ENCODE measurements around the gene PADI1. TPM values are rescaled to one million over a fixed set of nuclear protein-coding genes. Genes with fewer than 3 reads are reported as not detected.

PADI1 gene, protein sequence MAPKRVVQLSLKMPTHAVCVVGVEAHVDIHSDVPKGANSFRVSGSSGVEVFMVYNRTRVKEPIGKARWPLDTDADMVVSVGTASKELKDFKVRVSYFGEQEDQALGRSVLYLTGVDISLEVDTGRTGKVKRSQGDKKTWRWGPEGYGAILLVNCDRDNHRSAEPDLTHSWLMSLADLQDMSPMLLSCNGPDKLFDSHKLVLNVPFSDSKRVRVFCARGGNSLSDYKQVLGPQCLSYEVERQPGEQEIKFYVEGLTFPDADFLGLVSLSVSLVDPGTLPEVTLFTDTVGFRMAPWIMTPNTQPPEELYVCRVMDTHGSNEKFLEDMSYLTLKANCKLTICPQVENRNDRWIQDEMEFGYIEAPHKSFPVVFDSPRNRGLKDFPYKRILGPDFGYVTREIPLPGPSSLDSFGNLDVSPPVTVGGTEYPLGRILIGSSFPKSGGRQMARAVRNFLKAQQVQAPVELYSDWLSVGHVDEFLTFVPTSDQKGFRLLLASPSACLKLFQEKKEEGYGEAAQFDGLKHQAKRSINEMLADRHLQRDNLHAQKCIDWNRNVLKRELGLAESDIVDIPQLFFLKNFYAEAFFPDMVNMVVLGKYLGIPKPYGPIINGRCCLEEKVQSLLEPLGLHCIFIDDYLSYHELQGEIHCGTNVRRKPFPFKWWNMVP
- 0.44 and 0.66 TPM in 2 replicates for polyA plus RNA-seq
- 0.49 and 0.69 TPM in 2 replicates for polyA minus RNA-seq

- H3K9me2 ChIP-seq (ENCODE audit: insufficient read depth, low read length), result no peaks in the 10 kb centered on the region
Observed at GRCh38 chr1:17204546-17205440, at the start of gene PADI1. Gene PADI1 (plus strand): TSS chr1:17205128. CDS start chr1:17205218, 90 bp downstream.

More at GRCh38 chr1:17204546-17205440, at the start of gene PADI1:
- no peak within 1 kb of the TSS for H3K27ac ChIP-seq (ENCODE audit: low read length)
- no peak within 1 kb of the TSS for H3K9ac ChIP-seq (ENCODE audit: low read length)
- H4K20me1 ChIP-seq (ENCODE audit: insufficient read depth), result no peaks in the 10 kb centered on the region
- no peak within 1 kb of the TSS for H3K4me2 ChIP-seq (ENCODE audit: low read length)
- no peak within 1 kb of the TSS for H3K4me3 ChIP-seq (ENCODE audit: low read length)
- no peaks in the 10 kb centered on the region for H3K9me3 ChIP-seq (ENCODE audit: low read length)
- no peak within 1 kb of the TSS for H2AFZ ChIP-seq (ENCODE audit: low read depth, low read length)
- H3F3A ChIP-seq (ENCODE audit: insufficient read depth, low read length, poor library complexity, severe bottlenecking), result no peaks in the 10 kb centered on the region
- H3K36me3 ChIP-seq (ENCODE audit: insufficient read depth, low read length), result no peaks in the 10 kb centered on the region
- H3K79me2 ChIP-seq (replicated peaks; ENCODE audit: insufficient read depth, low read length), result no peaks in the 10 kb centered on the region
- TF ChIP-seq CTCF (IDR thresholded peaks at IDR 0.05; ENCODE audit: poor library complexity, severe bottlenecking), result no peak
- no peak for TF ChIP-seq RAD21 (conservative IDR thresholded peaks at IDR 0.05)
- TF ChIP-seq REST (IDR thresholded peaks at IDR 0.05; ENCODE audit: borderline replicate concordance), result no peak
- no peak for TF ChIP-seq EZH2 (IDR thresholded peaks at IDR 0.05; ENCODE audit: borderline replicate concordance, insufficient read depth, low read length, poor library complexity, severe bottlenecking)
- TF ChIP-seq POLR2AphosphoS5 (IDR thresholded peaks at IDR 0.05), result no peak
- TF ChIP-seq SMC3 (conservative IDR thresholded peaks at IDR 0.05; ENCODE audit: poor library complexity), result no peak
- no peak for TF ChIP-seq EP300 (conservative IDR thresholded peaks at IDR 0.05; ENCODE audit: poor library complexity, severe bottlenecking)
- TF ChIP-seq MXI1 (conservative IDR thresholded peaks at IDR 0.05; ENCODE audit: poor library complexity, severe bottlenecking), result no peak
- TF ChIP-seq TAF1 (IDR thresholded peaks at IDR 0.05; ENCODE audit: low read depth), result no peak
- H3K27me3 ChIP-seq (ENCODE audit: insufficient read depth, low read depth, low read length), result no peaks in the 10 kb centered on the region

All from neural cell (in vitro differentiated cells).